Esophagus squamous epithelium (tissue), 5 donors: ENCODE measurements around the gene RSPH1. TPM values are rescaled to one million over a fixed set of nuclear protein-coding genes. Genes with fewer than 3 reads are reported as not detected.

ENCODE experiments used
- DNase-seq: peaks from one replicate; lab custom pipeline; 2025; lab: John Stamatoyannopoulos, UW
- H3K27ac ChIP-seq, 4 donors: fragments of 200-600 bp; sonication (generic); one replicate each; pipeline ENCODE4 v1.5.1; 2016 to 2019; ENCODE audit warnings: mild to moderate bottlenecking in 1 of 4
- H3K27me3 ChIP-seq, 4 donors: fragments of 200-600 bp; sonication (generic); 1 replicate in 3 of 4; 2 replicates in 1 of 4; pipeline versions ENCODE4 v1.5.1 to v1.6.0; 2017 to 2021; ENCODE audit warnings: antibody characterized with exemption in 1 of 4
- H3K36me3 ChIP-seq, 3 donors: fragments of 200-600 bp; sonication (generic); one replicate each; pipeline ENCODE4 v1.5.1; 2016 to 2019
- H3K4me1 ChIP-seq, 3 donors: fragments of 200-600 bp; sonication (generic); one replicate each; pipeline ENCODE4 v1.5.1; 2017 to 2019
- H3K4me3 ChIP-seq, 4 donors: fragments of 200-600 bp; sonication (generic); 1 replicate in 3 of 4; 2 replicates in 1 of 4; pipeline ENCODE4 v1.5.1; 2016 to 2019; ENCODE audit warnings: mild to moderate bottlenecking in 2 of 4, moderate library complexity in 1 of 4
- H3K9me3 ChIP-seq, 3 donors: fragments of 200-600 bp; sonication (generic); one replicate each; pipeline ENCODE4 v1.5.1; 2016 to 2019
- POLR2A ChIP-seq, 4 donors: fragments of 450-650 bp; IDR thresholded peaks; one replicate each; pipeline ENCODE4 v1.6.1; 2017; ENCODE audit warnings: antibody characterized with exemption in 4 of 4, mild to moderate bottlenecking in 4 of 4, moderate library complexity in 3 of 4
- WGBS, 2 donors: methylation state at CpG; one replicate each; pipeline ENCODE4 v1.1.5; 2018; 5-methylcytosine and 5-hydroxymethylcytosine counted together
- intact Hi-C: fragments of 100-400 bp; cut with DNase I; formaldehyde crosslinking; loops from one replicate; pipeline ENCODE4 v1.15.0; 2022
- total RNA-seq, 4 donors: library from RNA; depleted of rRNA; stranded (reverse); fragments of >200 nt; gene quantifications; one replicate each; pipeline ENCODE4 v1.1.0, GENCODE V29; 2016
- TF ChIP-seq, protein P1 (sequence below), 6 experiments: fragments of 450-650 bp in 4 of 6; fragments of 200-600 bp in 2 of 6; sonication (generic) in 2 of 6; IDR thresholded peaks; one replicate each; pipeline ENCODE4 v1.5.1; 2016 to 2019; ENCODE audit warnings: antibody characterized with exemption in 6 of 6, mild to moderate bottlenecking in 4 of 6, moderate library complexity in 4 of 6
- donor health status: DM: yes; HTN: yes; CAD: no.

RSPH1 gene
- total RNA-seq, 4 donors from 2014 or later, result 0.19 TPM; not detected in 3

DNA sequence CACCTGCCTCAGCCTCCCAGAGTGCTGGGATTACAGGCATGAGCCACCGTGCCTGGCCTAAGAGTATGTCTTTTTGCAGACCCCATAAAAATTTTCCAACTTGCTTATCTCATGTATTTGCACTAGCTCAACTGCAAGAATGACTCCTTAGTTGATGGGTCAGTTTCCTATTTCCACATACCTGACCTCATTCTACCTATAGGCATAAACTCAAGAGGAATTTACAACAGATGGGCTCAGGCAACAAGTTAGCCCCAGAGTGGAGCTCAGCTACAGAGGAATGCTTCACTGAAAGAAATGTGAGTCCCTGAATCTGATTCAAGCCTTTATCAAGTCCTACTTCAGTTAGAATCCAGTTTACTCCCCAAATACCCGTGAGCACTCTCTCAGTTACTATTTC is 12.3 kb upstream of the RSPH1 start:
- DNase-seq, result no peak
- intact Hi-C loops, result no loop called here
- Histone ChIP-seq H3K27me3 (no peaks in the 10 kb centered on the region), H3K4me3 (no peak overlapping the region), H3K36me3 (no peaks in the 10 kb centered on the region), H3K4me1 (peaks cover 0 to 6% (median 6%) of the 10 kb centered on the region in 3 donors), H3K27ac (no peak overlapping the region), H3K9me3 (no peaks in the 10 kb centered on the region)
- no peak for TF ChIP-seq POLR2A (IDR thresholded peaks at IDR 0.05)
- TF ChIP-seq, protein P1, sequence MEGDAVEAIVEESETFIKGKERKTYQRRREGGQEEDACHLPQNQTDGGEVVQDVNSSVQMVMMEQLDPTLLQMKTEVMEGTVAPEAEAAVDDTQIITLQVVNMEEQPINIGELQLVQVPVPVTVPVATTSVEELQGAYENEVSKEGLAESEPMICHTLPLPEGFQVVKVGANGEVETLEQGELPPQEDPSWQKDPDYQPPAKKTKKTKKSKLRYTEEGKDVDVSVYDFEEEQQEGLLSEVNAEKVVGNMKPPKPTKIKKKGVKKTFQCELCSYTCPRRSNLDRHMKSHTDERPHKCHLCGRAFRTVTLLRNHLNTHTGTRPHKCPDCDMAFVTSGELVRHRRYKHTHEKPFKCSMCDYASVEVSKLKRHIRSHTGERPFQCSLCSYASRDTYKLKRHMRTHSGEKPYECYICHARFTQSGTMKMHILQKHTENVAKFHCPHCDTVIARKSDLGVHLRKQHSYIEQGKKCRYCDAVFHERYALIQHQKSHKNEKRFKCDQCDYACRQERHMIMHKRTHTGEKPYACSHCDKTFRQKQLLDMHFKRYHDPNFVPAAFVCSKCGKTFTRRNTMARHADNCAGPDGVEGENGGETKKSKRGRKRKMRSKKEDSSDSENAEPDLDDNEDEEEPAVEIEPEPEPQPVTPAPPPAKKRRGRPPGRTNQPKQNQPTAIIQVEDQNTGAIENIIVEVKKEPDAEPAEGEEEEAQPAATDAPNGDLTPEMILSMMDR (IDR thresholded peaks at IDR 0.05), result no peak
- WGBS, 2 donors, result 94 to 100% methylated on average over 2 of the region's 2 CpGs

DNA sequence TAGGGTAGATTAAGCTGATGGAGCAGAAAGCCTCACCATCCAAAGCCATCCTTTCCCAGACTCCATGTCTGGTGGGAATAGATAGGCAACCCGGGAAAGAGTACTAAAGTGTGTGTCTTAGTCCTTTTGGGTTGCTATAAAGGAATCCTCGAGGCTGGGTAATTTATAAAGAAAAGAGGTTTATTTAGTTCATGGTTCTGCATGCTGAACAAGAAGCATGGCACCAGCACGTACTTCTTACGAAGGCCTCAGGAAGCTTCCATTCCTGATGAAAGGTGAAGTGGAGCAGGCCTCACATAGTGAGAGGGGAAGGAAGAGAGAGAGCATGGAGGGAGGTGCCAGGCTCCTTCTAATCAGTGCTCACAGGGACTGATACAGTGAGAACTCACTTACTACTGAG is 11.4 kb upstream of the RSPH1 start:
- Histone ChIP-seq H3K27ac (no peak overlapping the region), H3K36me3 (no peaks in the 10 kb centered on the region), H3K4me1 (no peaks in the 10 kb centered on the region), H3K9me3 (no peaks in the 10 kb centered on the region), H3K27me3 (no peaks in the 10 kb centered on the region), H3K4me3 (no peak overlapping the region)
- TF ChIP-seq POLR2A (IDR thresholded peaks at IDR 0.05), result no peak
- TF ChIP-seq, protein P1 (IDR thresholded peaks at IDR 0.05), result no peak
- 89 to 100% methylated on average over 3 to 4 of the region's 4 CpGs for WGBS, 2 donors
- DNase-seq, result no peak
- intact Hi-C loops, result no loop called here

DNA sequence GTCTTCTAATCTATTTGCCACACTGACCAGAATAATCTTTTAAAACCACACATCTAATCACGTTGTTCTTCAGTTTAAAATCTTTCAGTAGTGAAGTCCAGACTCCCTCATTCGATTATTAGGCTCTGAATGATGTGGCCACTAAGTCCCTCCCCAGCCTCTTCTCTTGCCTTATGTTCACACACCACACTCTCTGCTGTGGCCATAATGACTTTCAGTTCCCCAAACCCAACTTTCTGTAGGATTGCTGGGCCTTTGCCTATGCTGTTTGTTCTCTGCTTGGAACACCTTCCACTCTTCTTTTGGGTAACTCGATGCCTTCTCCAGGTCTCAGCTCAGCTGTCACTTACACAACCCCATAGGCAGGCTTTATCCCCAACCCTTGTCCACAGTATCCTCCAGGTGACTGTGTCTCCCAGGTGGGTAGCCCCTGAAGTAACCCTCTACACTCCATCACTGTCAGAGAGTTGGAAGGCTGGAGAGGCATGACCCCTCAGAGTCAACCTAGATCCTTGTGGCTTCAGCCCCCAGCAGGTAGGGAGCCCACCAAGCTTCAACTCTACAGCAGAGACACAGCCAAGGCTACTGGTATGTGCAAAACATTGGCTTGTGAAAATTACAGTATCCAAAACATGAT is 9.2 kb upstream of the RSPH1 start:
- H3K27me3 ChIP-seq, result no peaks in the 10 kb centered on the region
- H3K4me1 ChIP-seq, result peaks cover 0 to 11% (median 0%) of the 10 kb centered on the region in 3 donors
- no peaks in the 10 kb centered on the region for H3K36me3 ChIP-seq
- TF ChIP-seq POLR2A (IDR thresholded peaks at IDR 0.05), result no peak
- TF ChIP-seq, protein P1 (IDR thresholded peaks at IDR 0.05), result no peak
- intact Hi-C loops, result no loop called here
- no peak for DNase-seq
- no peak overlapping the region for H3K4me3 ChIP-seq
- WGBS, 2 donors, result 67 to 77% methylated on average over 3 of the region's 3 CpGs
- H3K9me3 ChIP-seq, result no peaks in the 10 kb centered on the region
- H3K27ac ChIP-seq, result no peak overlapping the region

DNA sequence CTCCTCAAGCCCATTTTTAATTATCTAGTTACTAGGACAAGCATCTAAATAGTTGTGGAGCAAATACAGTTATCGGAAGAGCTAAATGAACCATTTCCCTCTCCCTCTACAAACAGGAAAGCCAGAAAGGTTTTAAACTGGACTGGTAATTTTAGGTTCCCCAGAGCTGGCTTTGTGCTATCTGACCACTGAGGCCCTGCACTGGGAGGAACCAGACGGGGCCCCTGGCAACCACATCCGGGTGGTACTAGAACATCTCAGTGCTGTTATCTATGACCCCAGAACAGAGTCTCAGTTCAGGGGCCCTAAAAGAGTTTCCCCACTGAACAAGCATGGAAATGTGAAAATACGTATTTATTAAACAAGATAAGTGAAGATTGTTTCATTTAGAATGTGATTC is 7.7 kb upstream of the RSPH1 start:
- no peak for TF ChIP-seq POLR2A (IDR thresholded peaks at IDR 0.05)
- TF ChIP-seq, protein P1 (IDR thresholded peaks at IDR 0.05), result no peak
- no peak for DNase-seq
- no peak overlapping the region for H3K4me3 ChIP-seq
- no peaks in the 10 kb centered on the region for H3K9me3 ChIP-seq
- H3K27ac ChIP-seq, result no peak overlapping the region
- 76 to 78% methylated on average over 2 to 4 of the region's 4 CpGs for WGBS, 2 donors
- peaks cover 0 to 13% (median 0%) of the 10 kb centered on the region in 3 donors for H3K4me1 ChIP-seq
- no peaks in the 10 kb centered on the region for H3K36me3 ChIP-seq
- intact Hi-C loops, result no loop called here
- H3K27me3 ChIP-seq, result no peaks in the 10 kb centered on the region

DNA sequence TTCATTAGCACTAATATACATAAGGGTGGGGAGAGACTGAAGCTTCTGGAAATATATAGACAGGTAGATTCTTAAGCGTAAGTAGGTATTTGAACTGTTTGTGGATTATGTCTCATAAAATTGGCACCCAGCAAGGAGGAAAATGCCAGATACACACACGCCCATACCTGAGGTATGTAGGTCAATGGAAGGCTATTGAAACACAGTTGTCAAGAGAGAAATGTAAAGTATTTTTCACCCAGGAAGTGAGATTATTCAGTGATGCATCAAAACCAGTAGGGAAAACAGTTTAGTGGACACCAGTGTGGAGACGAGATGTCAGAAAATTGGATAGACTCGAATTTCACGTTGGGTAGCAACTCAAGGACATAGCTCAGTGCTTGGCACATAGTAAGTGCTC is 4.7 kb upstream of the RSPH1 start:
- 37 to 41% methylated on average over 5 of the region's 5 CpGs for WGBS, 2 donors
- H3K27ac ChIP-seq, result peak overlapping the region in 2 of 4 donors; percentile 31 to 38
- TF ChIP-seq, protein P1 (IDR thresholded peaks at IDR 0.05), result no peak
- TF ChIP-seq POLR2A (IDR thresholded peaks at IDR 0.05), result no peak

More for the DNA sequence above, 4.7 kb upstream of the RSPH1 start:
- no peaks in the 10 kb centered on the region for H3K27me3 ChIP-seq
- no peaks in the 10 kb centered on the region for H3K36me3 ChIP-seq
- H3K4me3 ChIP-seq, result no peak overlapping the region
- DNase-seq, result no peak
- H3K4me1 ChIP-seq, result peaks cover 2 to 24% (median 5%) of the 10 kb centered on the region in 3 donors
- intact Hi-C loops, result no loop called here
- no peaks in the 10 kb centered on the region for H3K9me3 ChIP-seq
